ENCODE data around the gene CHMP1B. TPM values are rescaled to one million over a fixed set of nuclear protein-coding genes. Genes with fewer than 3 reads are reported as not detected.
A peak's percentile ranks its signal among the peaks of the same experiment; 100 is the strongest.

The CHMP1B gene
- total and polyA plus RNA-seq, 9 of the 15 experiments (the other 6 are each of a cell fraction or from before 2014, with no cell fraction given), result 12.3 to 29.9 (median 19.0) TPM

- no peak for TF ChIP-seq SIX5 (IDR thresholded peaks at IDR 0.05; ENCODE audit: borderline replicate concordance in 1 of 2, insufficient read depth in 1 of 2, low read depth in 1 of 2, low read length in 2 of 2)
- TF ChIP-seq, protein P1, sequence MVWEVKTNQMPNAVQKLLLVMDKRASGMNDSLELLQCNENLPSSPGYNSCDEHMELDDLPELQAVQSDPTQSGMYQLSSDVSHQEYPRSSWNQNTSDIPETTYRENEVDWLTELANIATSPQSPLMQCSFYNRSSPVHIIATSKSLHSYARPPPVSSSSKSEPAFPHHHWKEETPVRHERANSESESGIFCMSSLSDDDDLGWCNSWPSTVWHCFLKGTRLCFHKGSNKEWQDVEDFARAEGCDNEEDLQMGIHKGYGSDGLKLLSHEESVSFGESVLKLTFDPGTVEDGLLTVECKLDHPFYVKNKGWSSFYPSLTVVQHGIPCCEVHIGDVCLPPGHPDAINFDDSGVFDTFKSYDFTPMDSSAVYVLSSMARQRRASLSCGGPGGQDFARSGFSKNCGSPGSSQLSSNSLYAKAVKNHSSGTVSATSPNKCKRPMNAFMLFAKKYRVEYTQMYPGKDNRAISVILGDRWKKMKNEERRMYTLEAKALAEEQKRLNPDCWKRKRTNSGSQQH (CRISPR knock-in tag; IDR thresholded peaks at IDR 0.05), result no peak
- TF ChIP-seq PHB (CRISPR knock-in tag; IDR thresholded peaks at IDR 0.05), result no peak
- TF ChIP-seq XRCC4 (IDR thresholded peaks at IDR 0.05; ENCODE audit: extremely low read depth, insufficient read depth, insufficient read length), result no peak
- peak; percentile 87 for TF ChIP-seq NFE2 (IDR thresholded peaks at IDR 0.05; ENCODE audit: low read depth)
- TF ChIP-seq KHSRP (IDR thresholded peaks at IDR 0.05), result no peak
- TF ChIP-seq SRSF1 (IDR thresholded peaks at IDR 0.05; ENCODE audit: low read depth, low read length), result no peak
- no peak for TF ChIP-seq FOXA3 (CRISPR knock-in tag; conservative IDR thresholded peaks at IDR 0.05 in 1 of 2, IDR thresholded peaks at IDR 0.05 in 1 of 2)
- TF ChIP-seq ZNF253 (CRISPR knock-in tag; conservative IDR thresholded peaks at IDR 0.05), result no peak
These were observed 6.1 kb downstream of the CHMP1B start (continued) for GRCh38 chr18:11857177-11857887.

- Histone ChIP-seq H3K27ac (ENCODE audit: extremely low read depth, low read depth, low read length) (no peak overlapping the region), H3K27me3 (ENCODE audit: control insufficient read depth in 2 of 2, insufficient read depth in 2 of 2, low read length in 2 of 2) (no peaks in the 10 kb centered on the region), H3K9me1 (ENCODE audit: control insufficient read depth, insufficient read depth, low read length) (no peaks in the 10 kb centered on the region), H2AFZ (ENCODE audit: low read depth, low read length) (peak overlapping the region; percentile 36; the same call in 1 of the 2 replicates), H3K4me3 (no peak overlapping the region), H3K9me3 (replicated peaks; ENCODE audit: control insufficient read depth, insufficient read depth, low read depth, low read length) (no peaks in the 10 kb centered on the region), H3K79me2 (ENCODE audit: control insufficient read depth, insufficient read depth, low read length) (no peaks in the 10 kb centered on the region), H3K36me3 (ENCODE audit: control insufficient read depth, insufficient read depth, low read length) (no peaks in the 10 kb centered on the region), H3K9ac (ENCODE audit: insufficient read depth in 1 of 2, low read depth in 2 of 2, low read length in 2 of 2) (no peak overlapping the region), H3K4me2 (ENCODE audit: insufficient read depth, low read length) (no peak overlapping the region), H4K20me1 (replicated peaks; ENCODE audit: control insufficient read depth, insufficient read depth, low read length) (no peaks in the 10 kb centered on the region), H3K4me1 (replicated peaks in 1 of 2; ENCODE audit: control insufficient read depth in 2 of 2, insufficient read depth in 2 of 2, low read length in 2 of 2) (peaks cover 22 to 24% of the 10 kb centered on the region in 2 experiments)
- no peak for DNase-seq (ENCODE audit: extremely low read depth in 1 of 4, low spot score in 3 of 4)
- no peak for FAIRE-seq
- in situ Hi-C loops (cut with MboI) (no loop called here), intact Hi-C loops (cut with micrococcal nuclease) (no loop called here)
- ChIA-PET CTCF (ENCODE audit: low intra/inter-chr PET ratio) (no interaction called here), POLR2A (interaction anchor here (0.7 kb wide), 1 partner anchor 102 kb away, joined by 3 read pairs; no protein-coding TSS in a partner anchor)
- ATAC-seq, result no peak
- TF ChIP-seq SMARCA5 (IDR thresholded peaks at IDR 0.05) (no peak), CHD2 (IDR thresholded peaks at IDR 0.05; ENCODE audit: low read depth, low read length) (no peak), ZBTB33 (CRISPR knock-in tag; IDR thresholded peaks at IDR 0.05) (no peak), PCBP1 (IDR thresholded peaks at IDR 0.05; ENCODE audit: low read depth, low read length, poor library complexity, severe bottlenecking) (no peak), SMAD2 (IDR thresholded peaks at IDR 0.05; ENCODE audit: low read depth, low read length) (no peak), HCFC1 (IDR thresholded peaks at IDR 0.05; ENCODE audit: low read depth, low read length) (no peak), ATF7 (IDR thresholded peaks at IDR 0.05) (no peak)
- TF ChIP-seq, protein P2, sequence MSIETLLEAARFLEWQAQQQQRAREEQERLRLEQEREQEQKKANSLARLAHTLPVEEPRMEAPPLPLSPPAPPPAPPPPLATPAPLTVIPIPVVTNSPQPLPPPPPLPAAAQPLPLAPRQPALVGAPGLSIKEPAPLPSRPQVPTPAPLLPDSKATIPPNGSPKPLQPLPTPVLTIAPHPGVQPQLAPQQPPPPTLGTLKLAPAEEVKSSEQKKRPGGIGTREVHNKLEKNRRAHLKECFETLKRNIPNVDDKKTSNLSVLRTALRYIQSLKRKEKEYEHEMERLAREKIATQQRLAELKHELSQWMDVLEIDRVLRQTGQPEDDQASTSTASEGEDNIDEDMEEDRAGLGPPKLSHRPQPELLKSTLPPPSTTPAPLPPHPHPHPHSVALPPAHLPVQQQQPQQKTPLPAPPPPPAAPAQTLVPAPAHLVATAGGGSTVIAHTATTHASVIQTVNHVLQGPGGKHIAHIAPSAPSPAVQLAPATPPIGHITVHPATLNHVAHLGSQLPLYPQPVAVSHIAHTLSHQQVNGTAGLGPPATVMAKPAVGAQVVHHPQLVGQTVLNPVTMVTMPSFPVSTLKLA (conservative IDR thresholded peaks at IDR 0.05), result no peak
- BruUV-seq (replicated peaks), result no TSS peak
- WGBS (ENCODE audit: insufficient coverage, low coverage, missing lambda C conversion rate), result 68% methylated on average over 6 of the region's 7 CpGs
These were observed 8.1 kb downstream of the CHMP1B start for GRCh38 chr18:11859282-11859830.
